ENCODE results near the gene DSC1. TPM values are rescaled to one million over a fixed set of nuclear protein-coding genes. Genes with fewer than 3 reads are reported as not detected.

Gene DSC1
- total and polyA plus RNA-seq, 2 of the 4 experiments (the other 2 are of a cell fraction), result not detected

- Histone ChIP-seq H3K9ac (ENCODE audit: low read depth, low read length) (no peak overlapping the region), H3K4ac (ENCODE audit: low read depth, low read length) (no peak overlapping the region), H2BK20ac (ENCODE audit: low read depth, low read length) (no peak overlapping the region), H2BK120ac (ENCODE audit: low read depth, low read length) (no peak overlapping the region), H3K9me3 (ENCODE audit: control insufficient read depth, insufficient read depth, low read length) (no peaks in the 10 kb centered on the region), H3K9me1 (ENCODE audit: insufficient read depth, low read length) (no peaks in the 10 kb centered on the region), H4K91ac (ENCODE audit: insufficient read depth, low read depth, low read length) (no peak overlapping the region), H3K14ac (replicated peaks; ENCODE audit: low read depth, low read length) (no peak overlapping the region), H3K36me3 (ENCODE audit: control insufficient read depth, insufficient read depth, low read length) (no peaks in the 10 kb centered on the region), H2BK15ac (ENCODE audit: low read depth, low read length) (no peak overlapping the region), H3K56ac (ENCODE audit: extremely low read depth, insufficient read depth, low read length) (no peak overlapping the region), H2AK5ac (ENCODE audit: low read depth, low read length) (no peak overlapping the region), H3K4me2 (ENCODE audit: low read depth, low read length) (no peak overlapping the region), H3K27me3 (ENCODE audit: control insufficient read depth, insufficient read depth, low read length) (peaks cover 12% of the 10 kb centered on the region; the same call in 1 of the 2 replicates), H3K79me1 (ENCODE audit: low read depth in 1 of 2, low read length in 2 of 2) (no peaks in the 10 kb centered on the region), H2AK9ac (replicated peaks; ENCODE audit: low read depth, low read length, poor library complexity) (no peak overlapping the region), H3K27ac (ENCODE audit: insufficient read depth, low read length) (no peak overlapping the region), H2AFZ (replicated peaks; ENCODE audit: low read length, poor library complexity) (no peak overlapping the region), H4K20me1 (ENCODE audit: insufficient read depth, low read length) (no peaks in the 10 kb centered on the region), H3K18ac (ENCODE audit: low read depth, low read length) (no peak overlapping the region), H3K23ac (ENCODE audit: low read depth, low read length) (no peak overlapping the region), H4K5ac (ENCODE audit: low read depth, low read length) (no peak overlapping the region), H2BK5ac (ENCODE audit: low read depth, low read length, poor library complexity, severe bottlenecking) (no peak overlapping the region), H4K8ac (ENCODE audit: low read depth in 2 of 2, low read length in 2 of 2) (no peak overlapping the region), H3K4me3 (ENCODE audit: insufficient read depth, low read depth, low read length) (no peak overlapping the region), H3K4me1 (ENCODE audit: control insufficient read depth, insufficient read depth, low read length) (no peaks in the 10 kb centered on the region)
- intact Hi-C loops (cut with micrococcal nuclease), result no loop called here
- ChIA-PET CTCF (no interaction called here), POLR2A (ENCODE audit: unreplicated experiment) (no interaction called here)
- dilution Hi-C loops (cut with HindIII; ENCODE audit: low sequenced_read_pairs, unreplicated experiment), result no loop called here
- DNase-seq, result no peak
- WGBS, 2 experiments (ENCODE audit: extremely low coverage in 2 of 2, insufficient read length in 1 of 2), result no CpG with 5 or more reads among the region's 3 CpGs
- no peak for TF ChIP-seq SMC3 (IDR thresholded peaks at IDR 0.05; ENCODE audit: low read depth, low read length)
- no peak for TF ChIP-seq BHLHE40 (IDR thresholded peaks at IDR 0.05; ENCODE audit: low read depth, low read length)
- TF ChIP-seq POLR2A (IDR thresholded peaks at IDR 0.05; ENCODE audit: low read depth, low read length), result no peak
- TF ChIP-seq CEBPB (IDR thresholded peaks at IDR 0.05; ENCODE audit: low read depth, low read length), result no peak
- BruUV-seq (replicated peaks), result no TSS peak
- ATAC-seq (ENCODE audit: low read depth), result no peak
- in situ Hi-C loops (cut with MboI; ENCODE audit: low sequenced_read_pairs), result no loop called here
Observed at GRCh38 chr18:31105733-31106132, 56.9 kb downstream of the DSC1 start.
